Left ventricle myocardium inferior (tissue), 1 donor: Measurements from ENCODE around the gene HYDIN. TPM values are rescaled to one million over a fixed set of nuclear protein-coding genes. Genes with fewer than 3 reads are reported as not detected.
"Not testable (repeated sequence)": the region's sequence is repeated elsewhere in the genome, so short reads cannot be mapped to it uniquely, and the experiment has no call there.

Experiments
- DNase-seq: peaks from one replicate; pipeline ENCODE4 v3.0.0-alpha.2; 2020
- H3K27ac ChIP-seq: fragments of 200-600 bp; replicated peaks from 2 replicates; pipeline ENCODE4 v1.8.0; 2021
- H3K27me3 ChIP-seq: fragments of 200-600 bp; 2 replicates; pipeline ENCODE4 v1.8.0; 2021; ENCODE audit warnings: low read depth
- H3K36me3 ChIP-seq: fragments of 200-600 bp; 2 replicates; pipeline ENCODE4 v1.8.0; 2021
- H3K4me1 ChIP-seq: fragments of 200-600 bp; 2 replicates; pipeline ENCODE4 v1.8.0; 2021
- H3K4me3 ChIP-seq: fragments of 200-600 bp; 2 replicates; pipeline ENCODE4 v1.8.0; 2021; ENCODE audit warnings: mild to moderate bottlenecking, moderate library complexity
- H3K9me3 ChIP-seq: fragments of 200-600 bp; replicated peaks from 2 replicates; pipeline ENCODE4 v1.8.0; 2021
- intact Hi-C: fragments of 100-400 bp; cut with micrococcal nuclease; formaldehyde crosslinking; loops from one replicate; pipeline ENCODE4 v1.11.0; 2022
- total RNA-seq: library from RNA; stranded (reverse); fragmentation: NEBNext Ultra II Directional; extraction: Animal tissue kit (Norgen Biotek cat#: 25700); gene quantifications from one replicate; pipeline ENCODE4 v1.2.1, GENCODE V29; 2021
- TF ChIP-seq, protein P1 (sequence below): fragments of 200-600 bp; IDR thresholded peaks from 2 replicates; pipeline ENCODE4 v1.8.0; 2021; ENCODE audit warnings: antibody characterized with exemption, mild to moderate bottlenecking, borderline replicate concordance
- donor health status: DM: no; HTN: yes; CAD: no; lungs with severe emphysema.

HYDIN gene
- total RNA-seq, 1 donor from 2014 or later, result 1.6 TPM

DNA sequence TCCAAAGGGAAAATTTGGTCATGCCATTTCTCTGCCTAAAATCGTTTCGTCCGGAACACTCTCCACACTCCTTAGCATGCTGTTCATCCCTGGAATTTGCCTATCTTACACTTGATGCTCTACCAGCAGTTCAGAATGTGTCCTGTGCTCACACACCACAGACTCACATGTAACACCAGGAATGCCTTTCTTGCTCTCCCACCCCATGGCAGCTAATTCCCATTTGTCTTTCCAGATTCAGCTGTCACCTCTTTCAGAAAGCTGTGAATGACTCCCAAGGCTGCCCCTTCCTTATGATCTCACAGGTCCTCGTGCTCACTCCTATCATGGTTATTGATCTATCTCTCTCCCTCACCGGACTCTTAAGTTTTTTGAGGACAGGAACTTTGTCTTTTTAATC, 38.1 kb downstream of the HYDIN start:
- H3K27me3 ChIP-seq, result peaks cover 15% of the 10 kb centered on the region
- H3K36me3 ChIP-seq, result no peaks in the 10 kb centered on the region
- H3K4me3 ChIP-seq, result no peak overlapping the region
- intact Hi-C loops, result no loop called here
- TF ChIP-seq, protein P1, sequence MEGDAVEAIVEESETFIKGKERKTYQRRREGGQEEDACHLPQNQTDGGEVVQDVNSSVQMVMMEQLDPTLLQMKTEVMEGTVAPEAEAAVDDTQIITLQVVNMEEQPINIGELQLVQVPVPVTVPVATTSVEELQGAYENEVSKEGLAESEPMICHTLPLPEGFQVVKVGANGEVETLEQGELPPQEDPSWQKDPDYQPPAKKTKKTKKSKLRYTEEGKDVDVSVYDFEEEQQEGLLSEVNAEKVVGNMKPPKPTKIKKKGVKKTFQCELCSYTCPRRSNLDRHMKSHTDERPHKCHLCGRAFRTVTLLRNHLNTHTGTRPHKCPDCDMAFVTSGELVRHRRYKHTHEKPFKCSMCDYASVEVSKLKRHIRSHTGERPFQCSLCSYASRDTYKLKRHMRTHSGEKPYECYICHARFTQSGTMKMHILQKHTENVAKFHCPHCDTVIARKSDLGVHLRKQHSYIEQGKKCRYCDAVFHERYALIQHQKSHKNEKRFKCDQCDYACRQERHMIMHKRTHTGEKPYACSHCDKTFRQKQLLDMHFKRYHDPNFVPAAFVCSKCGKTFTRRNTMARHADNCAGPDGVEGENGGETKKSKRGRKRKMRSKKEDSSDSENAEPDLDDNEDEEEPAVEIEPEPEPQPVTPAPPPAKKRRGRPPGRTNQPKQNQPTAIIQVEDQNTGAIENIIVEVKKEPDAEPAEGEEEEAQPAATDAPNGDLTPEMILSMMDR, result no peak
- no peak for DNase-seq
- H3K9me3 ChIP-seq, result peaks cover under 1% of the 10 kb centered on the region
- H3K4me1 ChIP-seq, result no peaks in the 10 kb centered on the region
- no peak overlapping the region for H3K27ac ChIP-seq

DNA sequence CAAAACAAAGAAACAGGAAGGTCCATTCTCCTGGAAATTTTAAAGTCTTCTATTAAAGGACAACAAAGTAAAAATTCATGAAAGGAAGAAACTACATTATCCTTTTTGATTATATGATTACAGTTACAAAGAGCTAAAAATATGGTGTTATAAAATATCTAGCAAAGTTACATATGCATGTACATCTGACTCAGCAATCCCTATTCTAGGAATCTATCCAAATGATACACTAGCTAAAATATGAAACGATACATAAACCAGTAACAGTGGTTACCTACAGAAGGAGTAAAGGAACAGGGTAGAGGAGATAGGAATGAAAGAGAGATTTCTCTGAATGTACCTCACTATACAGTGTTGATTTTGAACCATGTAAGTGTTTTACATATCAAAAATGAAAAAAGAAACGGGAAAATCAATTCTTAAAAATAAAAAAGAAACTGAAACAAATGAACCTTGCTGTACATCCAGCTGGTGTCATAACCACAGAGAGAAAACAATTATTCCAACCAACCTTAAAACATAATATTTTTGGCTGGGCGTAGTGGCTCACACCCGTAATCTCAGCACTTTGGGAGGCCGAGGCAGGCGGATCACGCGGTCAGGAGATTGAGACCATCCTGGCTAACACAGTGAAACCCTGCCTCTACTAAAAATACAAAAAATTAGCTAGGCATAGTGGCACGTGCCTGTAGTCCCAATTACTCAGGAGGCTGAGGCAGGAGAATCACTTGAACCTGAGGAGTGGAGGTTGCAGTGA, 41.4 kb downstream of the HYDIN start:
- TF ChIP-seq, protein P1, result no peak
- Histone ChIP-seq H3K27me3 (peaks cover 22% of the 10 kb centered on the region), H3K9me3 (no peaks in the 10 kb centered on the region), H3K36me3 (no peaks in the 10 kb centered on the region), H3K4me3 (no peak overlapping the region), H3K27ac (no peak overlapping the region), H3K4me1 (no peaks in the 10 kb centered on the region)
- DNase-seq, result no peak
- intact Hi-C loops, result no loop called here

DNA sequence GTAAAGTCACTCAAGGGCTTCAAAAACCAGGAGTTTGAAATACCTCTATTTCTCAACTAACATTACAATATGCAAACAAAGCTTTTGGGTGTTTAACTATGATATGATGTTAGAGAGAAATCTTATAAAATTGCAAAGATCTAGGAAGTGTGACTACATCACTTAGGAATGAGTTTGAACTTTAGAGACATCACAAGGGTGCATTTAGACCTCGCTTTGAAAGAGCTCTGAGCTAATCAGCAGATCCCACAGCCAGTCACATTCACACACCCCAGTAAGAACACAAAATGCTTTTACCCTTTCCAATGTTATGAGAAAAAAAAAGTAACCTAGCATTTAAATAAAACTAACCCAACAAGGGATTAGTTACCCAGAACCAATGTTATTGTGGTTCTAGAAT, 45.2 kb downstream of the HYDIN start:
- H3K36me3 ChIP-seq, result no peaks in the 10 kb centered on the region
- no peak for DNase-seq
- intact Hi-C loops, result no loop called here
- H3K9me3 ChIP-seq, result peaks cover 11% of the 10 kb centered on the region
- TF ChIP-seq, protein P1, result no peak
- peaks cover 10% of the 10 kb centered on the region for H3K27me3 ChIP-seq
- H3K4me1 ChIP-seq, result no peaks in the 10 kb centered on the region
- no peak overlapping the region for H3K4me3 ChIP-seq
- H3K27ac ChIP-seq, result no peak overlapping the region

DNA sequence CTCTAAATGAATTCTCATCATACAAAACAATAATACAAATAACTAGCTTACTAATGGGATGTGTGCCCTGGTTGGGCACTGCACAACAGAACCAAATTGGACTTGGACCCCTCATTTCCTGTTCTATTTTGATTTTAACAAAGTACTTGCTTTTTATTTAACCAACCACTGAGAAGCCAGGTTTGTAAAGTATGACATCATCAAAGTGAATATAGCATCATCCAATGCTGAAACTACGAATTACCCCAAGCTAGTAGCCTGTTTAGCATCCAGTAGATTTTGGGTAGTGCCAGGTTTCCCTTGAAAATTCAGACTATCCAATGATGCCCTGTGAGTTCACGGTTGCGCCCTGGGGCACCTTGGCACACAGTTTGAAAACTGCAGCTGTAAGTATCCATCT, 51.0 kb downstream of the HYDIN start:
- no peak overlapping the region for H3K4me3 ChIP-seq
- no peaks in the 10 kb centered on the region for H3K36me3 ChIP-seq
- H3K4me1 ChIP-seq, result no peaks in the 10 kb centered on the region
- H3K9me3 ChIP-seq, result peaks cover 11% of the 10 kb centered on the region
- H3K27ac ChIP-seq, result no peak overlapping the region
- H3K27me3 ChIP-seq, result peaks cover 21% of the 10 kb centered on the region
- DNase-seq, result no peak
- TF ChIP-seq, protein P1, result no peak
- intact Hi-C loops, result no loop called here

DNA sequence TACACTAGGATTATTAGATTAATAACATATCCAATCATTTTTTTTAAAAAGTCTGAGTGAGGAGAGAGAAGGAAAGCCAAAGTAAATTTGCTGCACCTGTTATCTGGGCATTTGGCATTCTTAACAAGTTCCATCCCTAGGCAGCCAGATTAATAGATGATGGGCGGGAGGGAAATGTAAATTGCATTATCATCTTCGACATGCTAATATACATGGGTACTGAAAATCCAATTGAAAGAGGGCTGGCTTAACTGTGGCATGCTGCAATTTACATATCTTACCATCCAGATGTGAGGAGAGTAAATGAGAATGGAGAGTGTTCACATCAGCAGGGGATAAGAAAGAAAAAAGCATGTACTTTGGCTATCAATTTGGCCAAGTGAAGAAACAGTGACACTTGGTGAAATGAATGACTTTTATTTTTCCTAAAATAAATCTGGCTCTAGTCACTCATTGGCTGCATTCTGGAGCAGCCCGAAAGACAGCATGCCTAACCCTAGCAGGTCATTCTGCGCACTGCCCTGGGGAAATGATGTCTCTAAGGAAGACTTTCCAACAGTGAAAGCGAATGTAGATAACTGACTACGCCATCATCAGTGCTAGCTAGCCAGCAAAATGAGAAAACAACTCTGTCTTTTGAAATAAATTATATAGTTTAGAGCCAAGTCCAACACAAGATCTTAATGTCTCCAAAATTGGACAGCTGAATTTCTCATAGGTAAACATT, 57.9 kb downstream of the HYDIN start:
- TF ChIP-seq, protein P1, result no peak
- no peak overlapping the region for H3K27ac ChIP-seq
- intact Hi-C loops, result no loop called here
- peak; percentile 18 for DNase-seq
- peaks cover 11% of the 10 kb centered on the region for H3K27me3 ChIP-seq
- peaks cover 7% of the 10 kb centered on the region for H3K4me1 ChIP-seq
- H3K9me3 ChIP-seq, result peaks cover 14% of the 10 kb centered on the region
- H3K36me3 ChIP-seq, result no peaks in the 10 kb centered on the region
- no peak overlapping the region for H3K4me3 ChIP-seq

DNA sequence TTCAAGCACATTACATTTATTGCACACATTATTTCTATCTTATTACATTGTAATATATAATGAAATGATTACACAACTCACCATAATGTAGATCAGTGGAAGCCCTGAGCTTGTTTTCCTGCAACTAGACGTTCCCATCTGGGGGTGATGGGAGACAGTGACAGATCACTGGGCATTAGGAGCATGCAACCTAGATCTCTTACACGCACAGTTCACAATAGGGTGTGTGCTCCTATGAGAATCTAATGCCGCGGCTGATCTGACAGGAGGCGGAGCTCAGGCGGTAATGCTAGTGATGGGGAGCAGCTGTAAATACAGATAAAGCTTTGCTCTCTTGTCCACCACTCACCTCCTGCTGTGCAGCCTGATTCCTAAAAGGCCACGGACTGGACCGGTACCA, 69.5 kb downstream of the HYDIN start:
- H3K4me1 ChIP-seq, DNase-seq, H3K4me3 ChIP-seq, intact Hi-C loops, H3K27me3 ChIP-seq, H3K27ac ChIP-seq, H3K9me3 ChIP-seq, H3K36me3 ChIP-seq: not testable (repeated sequence)

DNA sequence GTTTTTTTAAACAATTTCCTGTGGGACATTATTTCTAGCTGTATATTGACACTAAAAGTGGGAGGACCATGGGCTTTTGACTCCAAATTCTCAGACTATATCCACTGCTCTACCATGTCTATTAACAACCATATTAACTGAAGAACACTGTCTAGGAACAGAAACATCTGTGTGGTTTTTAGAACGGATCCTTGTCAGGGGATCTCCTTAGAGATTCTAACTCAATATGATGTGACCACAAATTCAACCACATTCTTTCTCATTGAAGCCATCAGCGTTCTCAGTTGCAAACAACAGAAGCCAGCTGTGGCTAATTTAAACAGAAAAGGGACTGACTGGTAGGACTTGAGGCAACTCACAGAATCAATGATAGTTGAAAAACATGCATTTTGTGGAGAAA, 73.2 kb downstream of the HYDIN start:
- DNase-seq, H3K4me3 ChIP-seq, H3K36me3 ChIP-seq, H3K27ac ChIP-seq, H3K9me3 ChIP-seq, intact Hi-C loops, H3K4me1 ChIP-seq, H3K27me3 ChIP-seq: not testable (repeated sequence)

DNA sequence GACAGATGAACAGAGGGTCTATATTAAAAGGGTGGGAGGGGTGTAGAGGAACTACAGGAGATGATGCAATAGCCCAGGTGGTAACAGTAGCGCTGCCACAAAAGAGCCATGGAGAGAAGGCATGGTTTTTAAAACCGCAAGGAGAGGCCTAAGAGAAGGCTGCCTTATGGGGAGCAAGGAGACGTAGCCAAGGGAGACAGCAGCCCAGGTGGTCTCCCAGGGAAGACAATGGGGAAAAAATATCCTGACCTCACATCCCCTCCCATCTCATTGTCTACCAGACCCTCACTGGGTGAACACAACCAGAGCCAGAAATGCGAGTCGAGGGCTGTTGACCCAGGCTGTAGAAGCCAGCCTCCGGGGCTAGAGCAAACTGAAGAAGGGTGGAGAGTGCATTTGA, 77.2 kb downstream of the HYDIN start:
- H3K9me3 ChIP-seq, intact Hi-C loops: not testable (repeated sequence)

More for the DNA sequence above, 77.2 kb downstream of the HYDIN start:
- not testable (repeated sequence) for H3K27me3 ChIP-seq, DNase-seq, H3K4me3 ChIP-seq, H3K4me1 ChIP-seq, H3K27ac ChIP-seq, H3K36me3 ChIP-seq
